Measurements from ENCODE around the gene RERE. TPM values are rescaled to one million over a fixed set of nuclear protein-coding genes. Genes with fewer than 3 reads are reported as not detected.

RERE gene
- polyA plus RNA-seq, 1 of the 3 experiments (the other 2 are of a cell fraction), result 8.1 TPM

- TF ChIP-seq, protein P1, sequence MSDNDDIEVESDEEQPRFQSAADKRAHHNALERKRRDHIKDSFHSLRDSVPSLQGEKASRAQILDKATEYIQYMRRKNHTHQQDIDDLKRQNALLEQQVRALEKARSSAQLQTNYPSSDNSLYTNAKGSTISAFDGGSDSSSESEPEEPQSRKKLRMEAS (IDR thresholded peaks at IDR 0.05; ENCODE audit: low read depth), result no peak
- TF ChIP-seq NRF1 (IDR thresholded peaks at IDR 0.05; ENCODE audit: low read depth, low read length) (no peak), REST (IDR thresholded peaks at IDR 0.05; ENCODE audit: low read depth, low read length) (no peak), POLR2AphosphoS5 (IDR thresholded peaks at IDR 0.05; ENCODE audit: low read depth, low read length) (no peak), NFIC (IDR thresholded peaks at IDR 0.05; ENCODE audit: borderline replicate concordance) (no peak), SIN3A (IDR thresholded peaks at IDR 0.05; ENCODE audit: borderline replicate concordance, low read depth, low read length) (no peak), JUND (IDR thresholded peaks at IDR 0.05) (no peak), RXRA (IDR thresholded peaks at IDR 0.05; ENCODE audit: borderline replicate concordance, low read depth) (no peak), TAF1 (IDR thresholded peaks at IDR 0.05; ENCODE audit: borderline replicate concordance, low read depth, low read length) (no peak), RCOR1 (IDR thresholded peaks at IDR 0.05; ENCODE audit: low read length) (no peak), TCF12 (IDR thresholded peaks at IDR 0.05) (no peak)
These were observed 163.6 kb downstream of the RERE start (continued) for GRCh38 chr1:8653878-8654277.

DNA sequence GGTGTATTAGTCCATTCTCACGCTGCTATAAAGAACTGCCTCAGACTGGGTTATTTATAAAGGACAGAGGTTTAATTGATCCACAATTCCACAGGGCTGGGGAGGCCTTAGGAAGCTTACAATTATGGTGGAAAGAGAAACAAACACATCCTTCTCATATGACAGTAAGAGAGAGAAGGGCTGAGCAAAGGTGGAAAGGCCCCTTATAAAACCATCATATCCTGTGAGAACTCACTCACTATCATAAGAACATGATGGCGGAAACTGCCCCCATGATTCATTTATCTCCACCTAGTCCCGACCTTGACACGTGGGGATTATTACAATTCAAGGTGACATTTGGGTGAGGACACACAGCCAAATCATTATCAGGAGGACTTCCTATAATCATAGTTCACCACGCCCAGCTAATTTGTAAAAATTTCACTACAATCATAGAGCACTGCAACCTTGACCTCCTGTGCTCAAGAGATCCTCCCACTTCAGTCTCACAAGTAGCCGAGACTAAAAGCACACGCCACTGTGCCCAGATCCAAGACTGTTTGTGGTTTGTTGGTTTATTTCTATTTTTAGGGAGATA, 164.9 kb downstream of the RERE start:
- Histone ChIP-seq H3K36me3 (replicated peaks in 1 of 2; ENCODE audit: control insufficient read depth in 1 of 2, insufficient read depth in 2 of 2, low read length in 1 of 2) (no peaks in the 10 kb centered on the region), H3K9ac (no peak overlapping the region), H3K4me2 (no peak overlapping the region), H3K27me3 (ENCODE audit: insufficient read depth) (no peaks in the 10 kb centered on the region), H3F3A (replicated peaks; ENCODE audit: insufficient read depth) (no peaks in the 10 kb centered on the region), H3K79me2 (ENCODE audit: insufficient read depth) (peaks cover 33% of the 10 kb centered on the region), H3K4me1 (ENCODE audit: control insufficient read depth in 1 of 2, insufficient read depth in 2 of 2, low read depth in 1 of 2, low read length in 1 of 2) (peaks cover 0 to 24% of the 10 kb centered on the region in 2 experiments; a peak in 1 of 4 replicates), H3K9me3 (no peaks in the 10 kb centered on the region), H3K9me2 (no peaks in the 10 kb centered on the region), H4K20me1 (ENCODE audit: insufficient read depth) (peaks cover 12% of the 10 kb centered on the region), H3K27ac (ENCODE audit: low read depth in 2 of 2, low read length in 1 of 2) (no peak overlapping the region), H2AFZ (ENCODE audit: low read depth) (no peak overlapping the region), H3K4me3 (ENCODE audit: low read depth in 2 of 2, low read length in 1 of 2) (no peak overlapping the region)
- no peak for DNase-seq
- CTCF ChIA-PET, result interaction anchor here (0.9 kb wide), 1 partner anchor 13 kb away, joined by 3 read pairs; no protein-coding TSS in a partner anchor
- TF ChIP-seq FOSL2 (IDR thresholded peaks at IDR 0.05; ENCODE audit: borderline replicate concordance, low read depth), result no peak
- TF ChIP-seq MEF2A (IDR thresholded peaks at IDR 0.05; ENCODE audit: borderline replicate concordance, low read depth), result no peak
- TF ChIP-seq FOXM1 (IDR thresholded peaks at IDR 0.05; ENCODE audit: low read depth), result no peak
- no peak for TF ChIP-seq POLR2AphosphoS5 (IDR thresholded peaks at IDR 0.05; ENCODE audit: low read depth, low read length)
- TF ChIP-seq, protein P2, sequence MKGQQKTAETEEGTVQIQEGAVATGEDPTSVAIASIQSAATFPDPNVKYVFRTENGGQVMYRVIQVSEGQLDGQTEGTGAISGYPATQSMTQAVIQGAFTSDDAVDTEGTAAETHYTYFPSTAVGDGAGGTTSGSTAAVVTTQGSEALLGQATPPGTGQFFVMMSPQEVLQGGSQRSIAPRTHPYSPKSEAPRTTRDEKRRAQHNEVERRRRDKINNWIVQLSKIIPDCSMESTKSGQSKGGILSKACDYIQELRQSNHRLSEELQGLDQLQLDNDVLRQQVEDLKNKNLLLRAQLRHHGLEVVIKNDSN (IDR thresholded peaks at IDR 0.05; ENCODE audit: borderline replicate concordance, low read depth), result no peak
- no peak for TF ChIP-seq CHD2 (IDR thresholded peaks at IDR 0.05; ENCODE audit: low read length, partially characterized antibody)
- POLR2A ChIA-PET, result no interaction called here
- 92% methylated on average over 7 of the region's 7 CpGs for WGBS (ENCODE audit: low lambda C conversion rate)

Measured in SK-N-SH (cell line).